Mucosa of descending colon (tissue), 3 donors: ENCODE measurements around the gene SEC14L1. TPM values are rescaled to one million over a fixed set of nuclear protein-coding genes. Genes with fewer than 3 reads are reported as not detected.
A peak's percentile ranks its signal among the peaks of the same experiment; 100 is the strongest.
"Not testable (repeated sequence)": the region's sequence is repeated elsewhere in the genome, so short reads cannot be mapped to it uniquely, and the experiment has no call there.

Source experiments
- ATAC-seq: fragments of 200-7000 bp; cut with Tn5 transposase; one replicate; pipeline ENCODE4 v1.9.1; 2020; ENCODE audit warnings: mild to moderate bottlenecking, moderate library complexity
- DNase-seq, 3 donors: peaks; one replicate each; pipeline ENCODE4 v3.0.0-alpha.2; 2020
- H3K36me3 ChIP-seq: fragments of 200-600 bp; one replicate; pipeline ENCODE4 v1.8.0; 2021; ENCODE audit warnings: low read depth, mild to moderate bottlenecking
- H3K4me1 ChIP-seq: fragments of 200-600 bp; one replicate; pipeline ENCODE4 v1.8.0; 2021; ENCODE audit warnings: low read depth, mild to moderate bottlenecking
- H3K4me3 ChIP-seq: fragments of 200-600 bp; one replicate; pipeline ENCODE4 v1.8.0; 2021; ENCODE audit warnings: mild to moderate bottlenecking
- H3K9me3 ChIP-seq: fragments of 200-600 bp; one replicate; pipeline ENCODE4 v1.8.0; 2021; ENCODE audit warnings: mild to moderate bottlenecking
- intact Hi-C, 2 donors: fragments of 100-400 bp; cut with DNase I in 1 of 2; cut with micrococcal nuclease in 1 of 2; formaldehyde crosslinking; loops; one replicate each; pipeline versions ENCODE4 v1.11.0 to v1.11.1; 2022; cut with DNase I, micrococcal nuclease
- total RNA-seq, 3 donors: library from RNA; stranded (reverse); fragmentation: NEBNext Ultra II Directional in 2 of 3; extraction: Animal tissue kit (Norgen Biotek cat#: 25700) in 2 of 3; gene quantifications; one replicate each; pipeline versions ENCODE4 v1.2.1 to v1.2.4, GENCODE V29; 2021 to 2023
- TF ChIP-seq, protein P1 (sequence below): fragments of 200-600 bp; IDR thresholded peaks from one replicate; pipeline ENCODE4 v1.8.0; 2022; ENCODE audit warnings: antibody characterized with exemption, mild to moderate bottlenecking
- donor health status: DM: no; HTN: no; CAD: no; lungs with moderate emphysema.
- donor health status: DM: no; HTN: no; CAD: no.
- donor health status: DM: no; HTN: yes; CAD: no.

SEC14L1 gene
- total RNA-seq, 3 donors from 2014 or later: 24.5 to 44.6 (median 44.0) TPM

DNA sequence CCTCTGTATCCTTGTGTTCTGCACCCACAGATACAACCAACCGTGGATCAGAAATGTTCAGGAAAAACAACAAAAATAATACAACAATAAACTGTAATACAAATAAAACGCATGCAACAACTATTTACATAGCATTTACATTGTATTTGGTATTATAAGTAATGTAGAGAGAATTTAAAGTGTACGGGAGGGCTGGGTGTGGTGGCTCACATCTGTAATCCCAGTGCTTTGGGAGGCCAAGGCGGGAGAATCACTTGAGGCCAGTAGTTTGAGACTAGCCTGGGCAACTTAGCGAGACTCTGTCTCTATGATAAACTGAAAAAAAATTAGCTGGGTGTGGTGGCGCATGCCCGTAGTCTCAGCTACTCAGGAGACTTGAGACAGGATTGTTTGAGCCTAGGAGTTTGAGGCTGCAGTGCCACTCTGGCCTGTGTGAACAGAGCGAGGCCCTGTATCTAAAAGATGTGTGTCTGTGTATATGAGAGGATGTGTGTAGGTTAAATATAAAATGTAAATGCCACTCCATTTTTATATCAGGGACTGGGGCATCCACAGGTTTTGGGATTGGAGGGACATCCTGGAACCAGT is 13.3 kb downstream of the SEC14L1 start:
- no peak overlapping the region for H3K4me3 ChIP-seq
- ATAC-seq (no peak), DNase-seq (no peak)
- intact Hi-C loops: no loop called here
- no peaks in the 10 kb centered on the region for H3K36me3 ChIP-seq
- TF ChIP-seq, protein P1, sequence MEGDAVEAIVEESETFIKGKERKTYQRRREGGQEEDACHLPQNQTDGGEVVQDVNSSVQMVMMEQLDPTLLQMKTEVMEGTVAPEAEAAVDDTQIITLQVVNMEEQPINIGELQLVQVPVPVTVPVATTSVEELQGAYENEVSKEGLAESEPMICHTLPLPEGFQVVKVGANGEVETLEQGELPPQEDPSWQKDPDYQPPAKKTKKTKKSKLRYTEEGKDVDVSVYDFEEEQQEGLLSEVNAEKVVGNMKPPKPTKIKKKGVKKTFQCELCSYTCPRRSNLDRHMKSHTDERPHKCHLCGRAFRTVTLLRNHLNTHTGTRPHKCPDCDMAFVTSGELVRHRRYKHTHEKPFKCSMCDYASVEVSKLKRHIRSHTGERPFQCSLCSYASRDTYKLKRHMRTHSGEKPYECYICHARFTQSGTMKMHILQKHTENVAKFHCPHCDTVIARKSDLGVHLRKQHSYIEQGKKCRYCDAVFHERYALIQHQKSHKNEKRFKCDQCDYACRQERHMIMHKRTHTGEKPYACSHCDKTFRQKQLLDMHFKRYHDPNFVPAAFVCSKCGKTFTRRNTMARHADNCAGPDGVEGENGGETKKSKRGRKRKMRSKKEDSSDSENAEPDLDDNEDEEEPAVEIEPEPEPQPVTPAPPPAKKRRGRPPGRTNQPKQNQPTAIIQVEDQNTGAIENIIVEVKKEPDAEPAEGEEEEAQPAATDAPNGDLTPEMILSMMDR: no peak
- no peaks in the 10 kb centered on the region for H3K9me3 ChIP-seq
- H3K4me1 ChIP-seq: peaks cover 25% of the 10 kb centered on the region

DNA sequence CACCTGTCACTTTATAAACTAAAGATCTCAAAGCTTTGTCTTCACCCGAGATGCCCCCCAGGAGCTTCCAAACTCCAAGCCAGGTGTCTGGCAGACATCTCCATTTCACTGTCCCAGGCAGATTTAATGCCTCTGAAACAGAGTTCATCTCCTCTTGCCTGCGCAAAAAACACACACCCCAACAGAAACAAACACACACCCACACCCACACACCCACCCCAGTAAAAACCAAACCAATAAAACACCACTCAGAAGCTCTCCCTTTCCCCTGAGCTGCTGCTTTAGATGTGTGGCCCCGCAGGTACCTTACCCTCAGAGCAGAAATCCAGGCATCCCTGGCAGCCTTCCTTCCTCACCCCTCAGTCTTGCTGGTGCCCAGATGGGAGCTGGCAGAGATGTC is 14.4 kb downstream of the SEC14L1 start:
- H3K36me3 ChIP-seq: no peaks in the 10 kb centered on the region
- no peak overlapping the region for H3K4me3 ChIP-seq
- peaks cover 26% of the 10 kb centered on the region for H3K4me1 ChIP-seq
- no peak for DNase-seq
- peak; percentile 56 for ATAC-seq
- intact Hi-C loops: no loop called here
- no peaks in the 10 kb centered on the region for H3K9me3 ChIP-seq
- TF ChIP-seq, protein P1: no peak

DNA sequence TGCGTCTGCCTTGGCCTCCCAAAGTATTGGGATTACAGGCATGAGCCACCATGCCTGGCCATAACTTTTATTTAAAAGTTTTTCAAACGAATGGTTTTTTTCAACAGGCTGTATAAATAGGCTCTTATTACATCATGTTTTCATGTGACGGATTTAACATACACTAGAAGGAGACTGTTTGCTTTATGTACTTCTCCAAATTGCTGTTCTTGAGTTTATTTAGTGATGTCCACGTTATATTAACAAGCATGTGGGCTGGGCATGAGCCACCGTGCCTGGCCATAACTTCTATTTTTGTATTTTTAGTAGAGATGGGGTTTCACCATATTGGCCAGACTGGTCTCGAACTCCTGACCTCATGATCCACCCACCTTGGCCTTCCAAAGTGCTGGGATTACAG is 17.0 kb downstream of the SEC14L1 start:
- intact Hi-C loops, H3K4me3 ChIP-seq, DNase-seq, H3K9me3 ChIP-seq, ATAC-seq, H3K36me3 ChIP-seq: not testable (repeated sequence)
- peaks cover 27% of the 10 kb centered on the region for H3K4me1 ChIP-seq

DNA sequence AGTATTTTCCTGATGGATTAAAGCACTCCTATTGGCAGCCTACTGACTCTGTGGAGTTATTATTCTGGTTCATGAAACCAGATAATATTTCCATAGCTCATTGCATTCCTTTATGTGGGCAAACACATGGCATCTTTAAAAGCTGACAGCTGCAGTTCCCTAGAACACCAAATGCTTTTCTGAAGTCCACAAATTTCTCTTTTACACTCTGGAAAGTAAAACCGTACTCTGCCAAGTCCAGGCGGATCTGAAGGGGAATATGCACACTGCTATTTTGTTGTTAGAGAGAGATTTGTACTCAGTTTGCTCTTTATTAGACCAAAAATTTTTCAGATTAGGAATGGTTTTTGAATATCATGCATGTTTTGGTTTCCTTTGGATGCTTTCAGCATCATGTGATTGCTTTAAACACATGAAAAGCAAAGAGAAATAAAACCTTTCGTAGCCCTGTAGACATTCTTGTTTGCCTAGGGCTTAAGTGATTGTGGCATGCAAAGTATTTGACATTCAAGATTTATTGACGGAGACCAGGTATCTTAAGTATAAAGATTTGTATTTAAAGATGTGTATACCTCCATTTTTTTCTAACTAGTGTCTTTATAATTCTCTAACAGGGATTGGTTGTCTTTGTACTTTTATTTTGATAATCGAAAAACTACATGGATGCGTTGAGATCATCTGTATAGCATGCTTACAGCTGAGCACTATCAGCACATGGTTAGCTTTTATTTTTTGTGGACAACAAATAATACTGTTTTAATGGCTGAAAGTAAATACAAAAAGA is 19.5 kb downstream of the SEC14L1 start:
- TF ChIP-seq, protein P1: no peak
- Histone ChIP-seq H3K4me3 (no peak overlapping the region), H3K9me3 (no peaks in the 10 kb centered on the region), H3K4me1 (peaks cover 30% of the 10 kb centered on the region), H3K36me3 (no peaks in the 10 kb centered on the region)
- intact Hi-C loops: no loop called here
- DNase-seq: no peak
- ATAC-seq: no peak

DNA sequence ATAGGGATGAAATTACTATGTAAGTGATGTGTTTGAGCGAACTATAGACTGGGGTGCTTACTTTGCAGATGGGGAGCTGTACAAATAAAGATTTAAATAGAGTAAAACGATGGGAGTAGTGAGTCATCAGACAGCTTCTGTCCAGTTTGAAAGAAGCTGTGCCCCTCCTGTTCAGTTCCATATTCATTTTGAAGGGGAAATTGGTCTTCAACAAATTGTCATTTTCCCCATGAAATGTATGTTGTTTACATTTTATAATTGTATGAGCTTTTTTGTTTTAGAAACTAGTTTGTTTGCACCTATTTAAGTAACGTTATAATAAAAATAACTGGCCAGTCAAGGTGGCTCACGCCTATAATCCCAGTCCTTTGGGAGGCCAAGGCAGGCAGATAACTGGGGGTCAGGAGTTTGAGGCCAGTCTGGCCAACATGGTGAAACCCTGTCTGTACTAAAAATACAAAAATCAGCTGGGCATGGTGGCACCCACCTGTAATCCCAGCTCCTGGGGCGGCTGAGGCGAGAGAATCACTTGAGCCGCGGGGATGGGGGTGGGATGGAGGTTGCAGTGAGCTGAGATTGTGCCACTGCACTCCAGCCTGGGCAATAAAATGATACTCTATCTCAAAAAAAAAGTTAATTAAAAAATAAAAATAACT is 20.2 kb downstream of the SEC14L1 start:
- peaks cover 24% of the 10 kb centered on the region for H3K4me1 ChIP-seq
- intact Hi-C loops: no loop called here
- DNase-seq: no peak
- TF ChIP-seq, protein P1: no peak
- no peaks in the 10 kb centered on the region for H3K9me3 ChIP-seq
- H3K4me3 ChIP-seq: no peak overlapping the region
- H3K36me3 ChIP-seq: no peaks in the 10 kb centered on the region
- no peak for ATAC-seq

DNA sequence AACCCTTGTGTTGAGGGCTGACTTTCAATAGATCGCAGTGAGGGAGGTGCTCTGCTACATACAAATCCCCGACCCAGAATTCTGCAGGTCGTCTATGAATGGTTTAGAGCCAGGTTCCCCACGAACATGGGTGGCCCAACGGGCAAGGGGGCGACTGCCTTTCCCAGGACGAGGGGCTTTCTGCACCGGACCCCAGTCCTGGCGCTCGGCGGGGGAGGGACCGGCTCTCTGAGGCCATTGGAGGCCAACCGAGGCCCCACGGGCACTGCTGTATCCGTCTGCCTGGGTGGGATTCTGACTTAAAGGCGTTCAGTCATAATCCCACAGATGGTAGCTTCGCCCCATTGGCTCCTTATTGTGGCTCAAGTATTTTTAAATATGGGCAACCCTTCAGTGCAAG is 21.2 kb downstream of the SEC14L1 start:
- intact Hi-C loops: no loop called here
- no peak for DNase-seq
- H3K4me3 ChIP-seq: no peak overlapping the region
- no peaks in the 10 kb centered on the region for H3K9me3 ChIP-seq
- TF ChIP-seq, protein P1: no peak
- H3K36me3 ChIP-seq: no peaks in the 10 kb centered on the region
- ATAC-seq: no peak
- H3K4me1 ChIP-seq: peaks cover 24% of the 10 kb centered on the region
